ENCODE results near the gene MIX23. TPM values are rescaled to one million over a fixed set of nuclear protein-coding genes. Genes with fewer than 3 reads are reported as not detected.

The MIX23 gene
- total RNA-seq, 1 experiment from 2014 or later: 76.2 TPM

DNA sequence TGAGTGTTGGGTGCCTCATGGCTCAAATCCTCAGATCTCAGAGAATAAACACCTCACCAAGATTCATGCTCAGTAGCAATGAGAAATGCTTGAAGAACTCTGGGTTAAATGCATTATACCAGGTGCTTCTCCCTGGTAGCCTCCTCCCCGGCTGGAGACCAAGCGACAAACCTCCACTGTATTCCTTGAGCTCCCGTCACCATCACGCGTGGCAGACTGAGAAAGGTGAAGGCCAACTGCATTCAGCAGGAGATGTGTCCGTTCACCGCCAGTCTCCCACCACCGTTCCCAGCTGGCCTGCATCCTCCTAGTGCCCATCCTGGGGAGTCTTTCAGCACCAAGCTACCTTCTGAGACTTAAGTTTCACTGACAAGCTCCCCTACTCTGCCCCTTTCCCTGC is 50.5 kb downstream of the MIX23 start:
- intact Hi-C loops (cut with micrococcal nuclease): no loop called here
- no peaks in the 10 kb centered on the region for H3K9me3 ChIP-seq (ENCODE audit: control insufficient read depth in 1 of 2, insufficient read depth in 1 of 2, low read depth in 1 of 2, low read length in 2 of 2)
- H3K9me2 ChIP-seq (ENCODE audit: insufficient read depth): no peaks in the 10 kb centered on the region
- H3K27me3 ChIP-seq (ENCODE audit: insufficient read depth, low read length): no peaks in the 10 kb centered on the region
- H3K4me2 ChIP-seq (ENCODE audit: low read length): no peak overlapping the region
- ChIA-PET POLR2A (no interaction called here), RAD21 (ENCODE audit: low non-redundant PET in 1 of 2, low total read pairs in 2 of 2, uncharacterized antibody in 2 of 2, unreplicated experiment in 2 of 2) (no interaction called here), CTCF (no interaction called here)
- H2AFZ ChIP-seq (ENCODE audit: low read depth, low read length, poor library complexity, severe bottlenecking): no peak overlapping the region
- no peaks in the 10 kb centered on the region for H4K20me1 ChIP-seq (ENCODE audit: insufficient read depth)
- H3K79me2 ChIP-seq (ENCODE audit: insufficient read depth, low read length): no peaks in the 10 kb centered on the region
- H3K4me1 ChIP-seq (ENCODE audit: control insufficient read depth in 1 of 2, insufficient read depth in 2 of 2, low read length in 2 of 2): no peaks in the 10 kb centered on the region
- ATAC-seq: no peak
- H3K4me3 ChIP-seq (replicated peaks in 1 of 2; ENCODE audit: low read depth in 1 of 2, low read length in 2 of 2): no peak overlapping the region
- H3K27ac ChIP-seq (ENCODE audit: low read depth, low read length): no peak overlapping the region
- DNase-seq (ENCODE audit: low read depth, low spot score): no peak
- no peaks in the 10 kb centered on the region for H3K36me3 ChIP-seq (ENCODE audit: control insufficient read depth in 1 of 2, insufficient read depth in 2 of 2, low read length in 2 of 2)
- no peak overlapping the region for H3K9ac ChIP-seq (ENCODE audit: low read length)
- no peak for TF ChIP-seq CEBPB (IDR thresholded peaks at IDR 0.05; ENCODE audit: low read depth)
- TF ChIP-seq, protein P1, sequence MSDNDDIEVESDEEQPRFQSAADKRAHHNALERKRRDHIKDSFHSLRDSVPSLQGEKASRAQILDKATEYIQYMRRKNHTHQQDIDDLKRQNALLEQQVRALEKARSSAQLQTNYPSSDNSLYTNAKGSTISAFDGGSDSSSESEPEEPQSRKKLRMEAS (IDR thresholded peaks at IDR 0.05): no peak
- TF ChIP-seq EGR1 (IDR thresholded peaks at IDR 0.05; ENCODE audit: low read depth): no peak
- no peak for TF ChIP-seq ELF1 (IDR thresholded peaks at IDR 0.05; ENCODE audit: borderline replicate concordance, low read depth)
- TF ChIP-seq CBX3 (IDR thresholded peaks at IDR 0.05; ENCODE audit: low read depth): no peak
- TF ChIP-seq SRF (IDR thresholded peaks at IDR 0.05; ENCODE audit: low read depth): no peak
- TF ChIP-seq RAD21 (IDR thresholded peaks at IDR 0.05; ENCODE audit: low read depth): no peak
- no peak for TF ChIP-seq SP1 (IDR thresholded peaks at IDR 0.05; ENCODE audit: low read depth)
- TF ChIP-seq, protein P2, sequence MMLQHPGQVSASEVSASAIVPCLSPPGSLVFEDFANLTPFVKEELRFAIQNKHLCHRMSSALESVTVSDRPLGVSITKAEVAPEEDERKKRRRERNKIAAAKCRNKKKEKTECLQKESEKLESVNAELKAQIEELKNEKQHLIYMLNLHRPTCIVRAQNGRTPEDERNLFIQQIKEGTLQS (IDR thresholded peaks at IDR 0.05): no peak
- no peak for TF ChIP-seq POLR2AphosphoS5 (IDR thresholded peaks at IDR 0.05; ENCODE audit: low read depth, low read length)
- no peak for TF ChIP-seq JUND (IDR thresholded peaks at IDR 0.05)
- TF ChIP-seq EZH2 (IDR thresholded peaks at IDR 0.05): no peak
- TF ChIP-seq TCF7L2 (IDR thresholded peaks at IDR 0.05; ENCODE audit: borderline replicate concordance, extremely low read depth, insufficient read depth, insufficient read length): no peak
- TF ChIP-seq SIN3A (IDR thresholded peaks at IDR 0.05; ENCODE audit: low read depth): no peak
- TF ChIP-seq EZH2phosphoT487 (IDR thresholded peaks at IDR 0.05; ENCODE audit: borderline replicate concordance): no peak
- no peak for TF ChIP-seq YY1 (IDR thresholded peaks at IDR 0.05; ENCODE audit: extremely low read depth, insufficient replicate concordance, low read depth, low read length)
- no TSS peak for BruUV-seq (replicated peaks)

Data from HCT116 (cell line).